Sciatic nerve (tissue), 2 donors: ENCODE data around the gene C9. TPM values are rescaled to one million over a fixed set of nuclear protein-coding genes. Genes with fewer than 3 reads are reported as not detected.
"Not testable (repeated sequence)": the region's sequence is repeated elsewhere in the genome, so short reads cannot be mapped to it uniquely, and the experiment has no call there.

Experiments used
- ATAC-seq: fragments of 200-7000 bp; cut with Tn5 transposase; one replicate; pipeline ENCODE4 v1.9.1; 2020; ENCODE audit warnings: mild to moderate bottlenecking, moderate library complexity
- DNase-seq: peaks from one replicate; pipeline ENCODE4 v3.0.0-alpha.2; 2020; ENCODE audit warnings: low spot score
- intact Hi-C: fragments of 100-400 bp; cut with DNase I; formaldehyde crosslinking; loops from one replicate; pipeline ENCODE4 v1.14.2; 2022
- total RNA-seq: library from RNA; stranded (reverse); fragmentation: NEBNext Ultra II Directional; extraction: Animal tissue kit (Norgen Biotek cat#: 25700); gene quantifications from one replicate; pipeline ENCODE4 v1.2.1, GENCODE V29; 2021
- donor health status: DM: no; HTN: no; CAD: no.
- donor health status: DM: no; HTN: no; CAD: no.

The C9 gene
- total RNA-seq, 1 donor from 2014 or later: not detected

- no peak for DNase-seq
- intact Hi-C loops: no loop called here
Observed at GRCh38 chr5:39340506-39340905, 23.8 kb downstream of the C9 start.

GRCh38 chr5:39337252-39337915 lies 26.9 kb downstream of the C9 start:
- no peak for DNase-seq
- ATAC-seq: no peak
- intact Hi-C loops: no loop called here

More at GRCh38 chr5:39340506-39340905, 23.8 kb downstream of the C9 start:
- ATAC-seq: no peak

- DNase-seq, ATAC-seq, intact Hi-C loops: not testable (repeated sequence)
Observed at GRCh38 chr5:39334296-39334695, 30.0 kb downstream of the C9 start.

- DNase-seq: no peak
- no peak for ATAC-seq
- intact Hi-C loops: no loop called here
Observed at GRCh38 chr5:39333104-39333503, 31.2 kb downstream of the C9 start.

- ATAC-seq: peak; percentile 52
- DNase-seq: no peak
- intact Hi-C loops: no loop called here
Observed at GRCh38 chr5:39331861-39332381, 32.4 kb downstream of the C9 start.

GRCh38 chr5:39328731-39329130 lies 35.6 kb downstream of the C9 start:
- intact Hi-C loops: no loop called here
- no peak for ATAC-seq
- DNase-seq: no peak

GRCh38 chr5:39323542-39323941 lies 40.8 kb downstream of the C9 start:
- intact Hi-C loops: no loop called here
- no peak for ATAC-seq
- DNase-seq: no peak

GRCh38 chr5:39319395-39319794 lies 44.9 kb downstream of the C9 start:
- intact Hi-C loops: no loop called here
- no peak for ATAC-seq

GRCh38 chr5:39316464-39316863 lies 47.8 kb downstream of the C9 start:
- DNase-seq, ATAC-seq, intact Hi-C loops: not testable (repeated sequence)

More at GRCh38 chr5:39319395-39319794, 44.9 kb downstream of the C9 start:
- no peak for DNase-seq

- DNase-seq (no peak), ATAC-seq (no peak)
- intact Hi-C loops: no loop called here
Observed at GRCh38 chr5:39315995-39316394, 48.3 kb downstream of the C9 start.

- intact Hi-C loops: no loop called here
- ATAC-seq (no peak), DNase-seq (no peak)
Observed at GRCh38 chr5:39314591-39314990, 49.7 kb downstream of the C9 start.

- intact Hi-C loops: no loop called here
- ATAC-seq (no peak), DNase-seq (no peak)
Observed at GRCh38 chr5:39309534-39309933, 54.8 kb downstream of the C9 start.

- intact Hi-C loops: no loop called here
- no peak for ATAC-seq
- no peak for DNase-seq
Observed at GRCh38 chr5:39302472-39302871, 61.8 kb downstream of the C9 start.

- no peak for DNase-seq
- intact Hi-C loops: no loop called here
- ATAC-seq: no peak
Observed at GRCh38 chr5:39301406-39301805, 62.9 kb downstream of the C9 start.

GRCh38 chr5:39299962-39300361 lies 64.3 kb downstream of the C9 start:
- DNase-seq (no peak), ATAC-seq (no peak)
- intact Hi-C loops: no loop called here

GRCh38 chr5:39294736-39295135 lies 69.6 kb downstream of the C9 start:
- DNase-seq (no peak), ATAC-seq (no peak)
- intact Hi-C loops: no loop called here

- ATAC-seq: no peak
- DNase-seq: no peak
- intact Hi-C loops: no loop called here
Observed at GRCh38 chr5:39284552-39284951, 79.7 kb downstream of the C9 start.

GRCh38 chr5:39283231-39283818 lies 81.0 kb downstream of the C9 start:
- intact Hi-C loops: no loop called here
- DNase-seq: no peak
- peak; percentile 80 for ATAC-seq

GRCh38 chr5:39282561-39282960 lies 81.7 kb downstream of the C9 start:
- ATAC-seq (no peak), DNase-seq (no peak)
- intact Hi-C loops: no loop called here

GRCh38 chr5:39275865-39276264 lies 88.4 kb downstream of the C9 start:
- DNase-seq, intact Hi-C loops, ATAC-seq: not testable (repeated sequence)
